Measurements from ENCODE around the gene DDX46.
"Not testable (repeated sequence)": the region's sequence is repeated elsewhere in the genome, so short reads cannot be mapped to it uniquely, and the experiment has no call there.

Gene DDX46

GRCh38 chr5:134784946-134785620 lies 26.5 kb downstream of the DDX46 start:
- no peak for DNase-seq

- DNase-seq: no peak
Observed at GRCh38 chr5:134787692-134788091, 29.1 kb downstream of the DDX46 start.

DNA sequence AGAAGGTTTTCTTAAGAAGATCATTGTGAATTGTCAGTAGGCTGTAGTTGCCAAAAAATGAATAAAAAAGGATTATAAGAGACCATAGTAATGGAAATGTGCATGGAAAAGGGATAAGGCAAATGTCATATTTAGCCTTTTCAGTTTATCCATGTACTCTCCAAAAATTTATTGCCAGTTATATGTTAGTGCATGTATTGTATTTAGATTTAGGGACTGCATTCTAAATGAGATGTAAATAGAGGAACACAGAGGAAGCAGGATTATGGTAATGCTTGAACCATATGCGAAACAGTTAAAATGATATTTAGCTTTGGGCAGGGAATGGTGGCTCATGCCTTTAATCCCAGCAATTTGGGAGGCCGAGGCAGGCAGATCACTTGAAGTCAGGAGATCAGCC lies 33.0 kb downstream of the DDX46 start:
- DNase-seq: no peak

- no peak for DNase-seq
Observed at GRCh38 chr5:134792286-134792685, 33.7 kb downstream of the DDX46 start.

DNA sequence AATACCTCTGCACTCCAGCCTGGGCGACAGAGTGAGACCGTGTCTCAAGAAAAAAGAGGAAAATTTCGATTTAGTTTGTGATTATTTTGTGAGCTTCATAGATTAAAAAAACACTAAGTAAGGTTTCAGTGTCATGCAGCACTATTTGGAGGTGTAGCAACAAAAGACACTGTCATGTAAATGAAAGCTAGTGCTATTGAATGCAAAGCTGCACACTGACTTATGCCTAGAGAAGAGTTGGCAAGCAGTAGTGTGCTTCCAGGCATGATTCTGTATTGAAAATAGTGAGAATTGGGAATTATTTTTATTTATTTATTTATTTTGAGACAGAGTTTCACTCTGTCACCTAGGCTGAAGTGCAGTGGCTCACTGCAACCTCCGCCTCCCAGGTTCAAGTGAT lies 34.5 kb downstream of the DDX46 start:
- no peak for DNase-seq

- no peak for DNase-seq
Observed at GRCh38 chr5:134794082-134794481, 35.5 kb downstream of the DDX46 start.

- no peak for DNase-seq
Observed at GRCh38 chr5:134794819-134795218, 36.2 kb downstream of the DDX46 start.

- no peak for DNase-seq
Observed at GRCh38 chr5:134798468-134798867, 39.9 kb downstream of the DDX46 start.

GRCh38 chr5:134803821-134804220 lies 45.2 kb downstream of the DDX46 start:
- no peak for DNase-seq

- no peak for DNase-seq
Observed at GRCh38 chr5:134813407-134813806, 54.8 kb downstream of the DDX46 start.

DNA sequence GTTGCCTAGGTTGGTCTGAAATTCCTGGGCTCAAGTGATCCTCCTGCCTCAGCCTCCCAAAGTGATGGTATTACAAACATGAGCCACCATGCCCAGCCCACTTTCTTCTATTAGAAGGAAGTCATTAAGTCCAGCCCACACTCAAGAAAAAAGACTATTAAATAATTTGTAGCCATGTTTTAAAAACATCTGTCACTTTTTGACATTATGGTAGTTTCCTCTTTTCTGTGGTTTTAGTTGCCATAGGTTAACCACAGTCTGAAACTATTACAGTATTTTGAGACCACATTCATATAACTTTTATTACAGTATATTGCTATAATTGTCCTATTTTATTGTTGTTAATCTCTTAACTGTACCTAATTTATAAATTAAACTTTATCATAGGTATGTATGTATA lies 55.2 kb downstream of the DDX46 start:
- no peak for DNase-seq

DNA sequence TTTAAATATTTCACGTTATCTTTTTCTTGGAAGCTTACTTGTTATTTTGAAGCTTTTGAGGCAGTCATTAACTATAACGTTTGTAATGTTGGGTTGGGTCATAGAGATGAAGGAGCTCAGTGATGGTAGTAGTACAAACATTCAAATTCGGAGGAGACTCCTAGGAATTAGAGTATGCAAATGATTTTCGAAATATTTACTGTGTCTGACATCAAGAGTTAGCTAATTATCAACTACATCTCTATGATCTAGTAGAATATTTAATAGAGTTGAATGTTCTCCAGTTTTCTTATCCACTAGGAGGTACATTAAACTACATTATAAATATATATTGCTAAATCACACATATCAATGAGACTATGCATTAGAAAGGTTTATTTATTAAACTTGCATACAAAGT lies 58.4 kb downstream of the DDX46 start:
- no peak for DNase-seq

- no peak for DNase-seq
Observed at GRCh38 chr5:134818776-134819175, 60.2 kb downstream of the DDX46 start.

DNA sequence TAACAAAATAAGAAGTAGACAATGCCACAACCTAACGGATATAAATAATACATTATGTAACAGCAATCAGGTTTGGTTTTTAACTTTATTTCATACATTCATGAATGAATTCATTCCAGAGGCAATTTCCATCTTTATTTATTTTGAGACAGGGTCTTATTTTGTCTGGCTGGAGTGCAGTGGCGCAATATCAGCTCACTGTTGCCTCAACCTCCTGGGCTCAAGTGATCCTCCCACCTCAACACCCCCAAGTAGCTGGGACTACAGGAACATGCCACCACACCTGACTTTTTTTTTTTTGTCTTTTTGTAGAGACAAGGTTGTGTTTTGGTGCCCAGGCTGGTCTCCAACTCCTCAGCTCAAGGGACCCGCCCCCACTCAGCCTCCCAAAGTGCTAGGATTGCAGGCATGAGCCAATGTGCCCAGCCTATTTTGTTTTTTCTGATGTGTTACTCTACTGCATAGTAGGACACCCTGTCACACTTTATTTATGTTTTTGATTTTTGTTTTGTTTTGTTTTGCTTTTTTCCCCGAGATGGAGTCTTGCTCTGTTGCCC lies 60.9 kb downstream of the DDX46 start:
- DNase-seq: no peak

DNA sequence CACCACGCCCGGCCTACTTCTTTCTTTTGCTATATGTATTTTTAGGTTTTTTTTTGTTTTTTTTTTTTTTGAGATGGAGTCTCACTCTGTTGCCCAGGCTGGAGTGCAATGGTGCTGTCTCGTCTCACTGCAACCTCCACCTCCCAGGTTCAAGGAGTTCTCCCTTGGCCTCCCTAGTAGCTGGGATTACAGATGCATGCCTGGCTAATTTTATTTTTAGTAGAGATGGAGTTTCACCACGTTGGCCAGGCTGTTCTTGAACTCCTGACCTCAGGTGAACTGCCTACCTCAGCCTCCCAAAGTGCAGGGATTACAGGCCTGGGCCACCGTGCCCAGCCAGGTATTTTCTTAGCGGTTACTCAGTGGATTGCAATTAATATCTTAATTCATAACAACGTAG lies 63.3 kb downstream of the DDX46 start:
- no peak for DNase-seq

- no peak for DNase-seq
Observed at GRCh38 chr5:134824681-134825080, 66.1 kb downstream of the DDX46 start.

DNA sequence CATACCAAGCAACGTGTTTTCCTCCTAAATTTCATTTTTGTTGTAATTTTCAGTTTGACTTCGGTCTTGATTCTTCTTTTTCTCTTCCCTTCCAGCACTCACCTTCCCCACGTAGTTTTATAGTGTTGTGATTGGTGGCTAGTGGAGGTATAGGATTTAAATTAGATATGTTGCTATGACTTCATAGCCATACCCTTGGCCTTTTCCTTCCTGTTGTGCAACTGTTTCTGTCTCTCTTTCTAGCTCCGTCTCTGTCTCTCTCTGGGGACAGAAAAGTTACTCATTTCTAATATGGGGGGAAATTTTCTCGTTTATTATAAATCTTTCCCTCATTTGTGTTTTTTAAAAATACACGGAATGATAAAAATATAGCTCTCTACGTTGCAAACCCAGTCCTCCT lies 66.6 kb downstream of the DDX46 start:
- DNase-seq: no peak

DNA sequence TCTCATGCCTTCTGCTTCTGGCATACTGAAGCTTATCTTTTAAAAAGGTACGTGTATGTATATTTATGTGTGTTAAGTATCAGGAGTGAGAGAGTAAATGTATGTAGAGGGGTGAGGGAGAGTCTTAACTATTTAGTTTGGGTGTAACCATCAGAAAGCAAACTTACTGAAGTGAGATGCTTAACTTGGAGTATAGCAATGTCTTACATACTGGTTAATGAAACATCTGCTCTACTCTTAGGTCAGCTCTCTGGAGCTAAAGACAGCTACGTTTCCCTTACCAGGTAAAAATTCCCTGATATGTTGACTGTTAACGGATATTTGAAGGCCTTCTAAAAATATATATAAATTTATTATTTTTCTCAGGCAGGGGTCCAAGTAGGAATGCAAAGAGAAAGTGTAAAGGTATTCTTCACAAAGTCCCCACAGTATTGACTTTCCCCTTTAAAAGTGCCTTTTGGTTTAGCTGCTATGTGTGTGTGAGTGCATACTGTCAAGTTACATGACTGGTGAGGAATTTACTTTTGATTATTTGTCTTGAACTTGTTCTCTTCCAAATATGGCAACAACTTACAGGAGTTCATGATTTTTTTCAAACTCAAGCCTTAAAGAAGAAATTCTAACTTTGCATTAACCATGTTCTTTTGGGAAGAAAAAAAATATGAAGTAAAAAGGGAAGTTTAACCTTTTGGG lies 74.9 kb downstream of the DDX46 start:
- no peak for DNase-seq

DNA sequence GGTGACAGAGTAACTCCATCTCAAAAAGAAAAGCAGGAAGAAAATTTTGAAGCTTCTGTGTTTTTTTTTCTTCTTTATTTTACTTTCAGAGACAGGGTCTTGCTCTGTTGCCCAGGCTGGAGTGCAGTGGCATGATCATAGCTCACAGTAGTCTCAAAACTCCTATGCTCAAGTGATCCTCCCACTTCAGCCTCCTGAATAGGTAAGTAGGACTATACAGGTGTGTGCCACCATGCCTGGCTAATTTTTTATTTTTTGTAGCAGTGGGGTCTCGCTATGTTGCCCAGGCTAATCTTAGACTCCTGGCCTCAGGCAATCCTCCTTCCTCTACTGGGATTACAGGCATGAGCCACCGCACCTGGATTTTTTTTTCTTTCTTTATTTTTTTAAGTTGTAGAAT lies 77.0 kb downstream of the DDX46 start:
- DNase-seq: no peak

DNA sequence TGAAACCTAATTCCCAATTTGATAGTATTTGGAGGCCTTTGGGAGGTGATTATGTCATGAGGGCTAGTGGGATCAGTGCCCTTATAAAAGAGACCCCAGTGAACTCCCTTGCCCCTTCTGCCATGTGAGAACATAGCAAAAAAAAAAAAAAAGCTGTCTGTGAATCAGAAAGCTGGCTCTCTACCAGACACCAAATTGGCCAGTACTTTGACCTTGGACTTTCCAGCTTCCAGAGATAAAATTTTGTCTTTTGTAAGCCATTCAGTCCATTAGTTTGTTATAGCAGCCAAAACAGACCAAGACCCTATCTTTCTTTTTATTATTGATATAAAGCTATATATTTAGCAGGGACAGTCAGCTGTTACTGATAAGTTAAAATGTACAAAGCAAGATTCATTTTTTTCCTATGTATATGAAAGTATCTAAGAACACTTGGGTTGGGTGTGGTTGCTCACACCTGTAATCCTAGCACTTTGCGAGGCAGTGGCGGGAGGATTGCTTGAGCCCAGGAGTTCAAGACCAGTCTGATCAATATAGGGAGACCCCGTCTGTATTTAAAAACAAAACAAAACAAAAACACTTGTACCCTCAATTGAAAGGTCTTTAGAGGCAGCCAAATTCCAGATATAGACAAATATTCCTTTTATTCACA lies 79.1 kb downstream of the DDX46 start:
- DNase-seq: no peak

DNA sequence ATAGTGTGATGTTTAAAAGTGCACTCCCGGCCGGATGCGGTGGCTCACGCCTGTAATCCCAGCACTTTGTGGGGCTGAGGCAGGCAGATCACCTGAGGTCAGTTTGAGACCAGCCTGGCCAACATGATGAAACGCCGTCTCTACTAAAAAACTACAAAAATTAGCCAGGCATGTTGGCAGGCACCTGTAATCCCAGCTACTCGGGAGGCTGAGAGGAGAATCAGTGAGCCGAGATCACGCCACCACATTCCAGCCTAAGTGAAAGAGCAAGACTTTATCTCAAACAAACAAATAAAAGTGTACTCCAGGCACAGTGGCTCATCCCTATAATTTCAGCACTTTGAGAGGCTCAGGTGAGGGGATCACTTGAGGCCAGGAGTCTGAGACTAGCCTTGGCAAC lies 79.8 kb downstream of the DDX46 start:
- not testable (repeated sequence) for DNase-seq

DNA sequence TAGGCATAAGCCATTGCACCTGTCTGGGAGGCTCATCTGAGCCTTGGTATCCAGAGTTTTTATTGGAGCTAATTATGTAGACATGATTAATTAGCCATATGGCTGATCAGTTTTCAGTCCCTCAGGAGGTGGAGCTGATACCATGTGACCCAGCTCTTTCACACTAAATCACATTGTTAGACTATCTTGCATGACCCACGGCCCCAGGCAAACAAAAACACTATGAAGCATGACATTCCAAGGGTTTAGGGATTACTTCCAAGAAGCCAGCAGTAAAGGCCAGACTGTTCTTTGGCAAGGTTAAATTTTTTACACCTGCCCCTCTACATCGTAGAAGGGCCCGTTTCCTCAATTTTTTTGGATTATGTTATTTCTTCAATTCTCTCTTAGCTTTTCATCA lies 82.2 kb downstream of the DDX46 start:
- no peak for DNase-seq

DNA sequence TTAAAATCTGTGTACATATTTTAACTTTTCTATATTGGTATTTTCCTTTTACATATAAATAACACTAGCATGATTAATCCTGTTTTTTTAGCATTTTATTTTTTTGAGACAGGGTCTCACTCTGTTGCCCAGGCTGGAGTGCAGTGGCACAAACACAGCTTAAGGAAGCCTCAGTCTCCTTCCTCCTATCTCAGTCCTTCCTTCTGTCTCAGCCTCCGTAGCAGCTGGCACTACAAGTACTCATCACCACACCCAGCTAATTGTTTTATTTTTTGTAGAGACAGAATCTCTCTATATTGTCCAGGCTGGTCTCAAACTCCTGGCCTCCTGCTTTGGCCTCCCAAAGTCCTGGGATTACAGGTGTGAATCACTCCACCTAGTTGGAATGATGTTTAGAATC lies 85.7 kb downstream of the DDX46 start:
- DNase-seq: no peak

DNA sequence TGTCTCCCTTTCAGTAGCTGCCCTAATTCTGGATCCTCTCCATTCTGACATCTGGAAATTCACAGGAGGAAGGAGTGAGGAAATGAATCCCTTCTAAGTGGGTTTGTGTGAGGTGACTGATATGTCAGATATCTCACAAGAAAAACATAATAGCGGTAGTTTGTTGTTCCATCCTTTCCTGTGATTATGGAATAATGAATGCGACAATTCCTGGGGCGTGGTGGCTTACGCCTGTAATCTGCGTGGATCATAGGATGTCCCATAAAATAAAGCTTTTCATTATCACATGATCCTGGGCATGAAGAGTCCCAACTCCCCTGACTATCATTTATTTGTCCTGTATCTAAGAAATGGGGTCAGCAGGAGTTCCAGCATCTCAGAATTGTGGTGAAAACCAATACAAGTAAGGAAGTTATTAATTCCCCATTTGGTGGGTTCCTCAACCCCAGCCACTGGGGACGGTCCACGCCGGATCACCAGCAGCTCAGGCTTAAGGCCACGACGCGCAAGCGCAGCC lies 86.8 kb downstream of the DDX46 start:
- DNase-seq: no peak

All from cerebellar nuclear complex (tissue), 1 donor.